ENCODE measurements around the gene CACHD1. TPM values are rescaled to one million over a fixed set of nuclear protein-coding genes. Genes with fewer than 3 reads are reported as not detected.

Gene CACHD1
- total and polyA plus RNA-seq, 8 donors: 2.9 to 7.1 (median 5.2) TPM

DNA sequence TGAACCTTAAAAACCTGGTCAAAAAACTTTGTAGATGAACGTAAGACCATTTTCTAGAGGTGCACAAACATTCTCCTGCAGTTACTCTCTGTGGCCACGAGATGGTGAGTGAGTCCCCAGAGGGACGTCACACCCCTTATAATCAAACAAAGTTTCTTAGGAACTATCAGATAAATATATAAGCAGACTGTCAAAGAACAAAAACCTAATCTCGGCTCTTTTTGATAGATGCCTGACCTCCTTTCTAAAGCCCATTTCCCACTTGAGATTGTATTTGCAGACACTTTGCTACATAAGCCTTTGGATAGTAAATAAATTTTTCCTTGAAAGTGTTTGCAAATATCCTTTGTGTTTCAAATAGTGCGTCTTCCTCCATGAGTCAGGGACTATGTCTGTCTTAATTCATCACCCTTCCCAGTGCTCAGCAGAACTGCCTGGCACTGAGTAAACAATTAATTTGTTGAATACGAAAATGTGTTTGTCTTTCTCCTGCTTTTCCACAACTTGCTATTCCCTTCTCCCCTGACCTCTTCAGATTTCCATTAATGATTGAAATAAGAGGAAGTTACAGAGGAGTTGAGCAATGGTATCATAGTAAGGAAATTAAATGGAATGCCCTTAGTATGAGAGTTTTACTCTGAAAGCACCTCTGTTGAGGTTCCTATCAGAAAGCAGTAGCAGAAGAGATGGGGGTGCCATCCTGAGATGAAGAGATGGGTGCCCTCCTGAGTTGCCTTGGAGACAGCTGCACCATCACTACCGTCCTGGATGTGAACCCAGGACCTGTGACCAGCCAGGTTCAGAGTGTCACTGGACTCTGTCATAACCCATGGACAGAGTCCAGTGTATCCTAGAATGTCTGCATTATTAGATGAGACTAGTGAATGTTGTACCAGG, 217.1 kb downstream of the CACHD1 start:
- peaks cover 0 to 8% (median 5%) of the 10 kb centered on the region in 3 donors for H3K4me1 ChIP-seq
- ATAC-seq (peak; percentile 87 to 96 (median 94)), FAIRE-seq (peak; percentile 94), DNase-seq (peak in 2 of 6 donors; percentile 20 to 35)
- peaks cover 0 to 18% (median 4%) of the 10 kb centered on the region in 3 donors for H3K36me3 ChIP-seq
- no peak overlapping the region for H3K4me3 ChIP-seq
- TF ChIP-seq, protein P1, sequence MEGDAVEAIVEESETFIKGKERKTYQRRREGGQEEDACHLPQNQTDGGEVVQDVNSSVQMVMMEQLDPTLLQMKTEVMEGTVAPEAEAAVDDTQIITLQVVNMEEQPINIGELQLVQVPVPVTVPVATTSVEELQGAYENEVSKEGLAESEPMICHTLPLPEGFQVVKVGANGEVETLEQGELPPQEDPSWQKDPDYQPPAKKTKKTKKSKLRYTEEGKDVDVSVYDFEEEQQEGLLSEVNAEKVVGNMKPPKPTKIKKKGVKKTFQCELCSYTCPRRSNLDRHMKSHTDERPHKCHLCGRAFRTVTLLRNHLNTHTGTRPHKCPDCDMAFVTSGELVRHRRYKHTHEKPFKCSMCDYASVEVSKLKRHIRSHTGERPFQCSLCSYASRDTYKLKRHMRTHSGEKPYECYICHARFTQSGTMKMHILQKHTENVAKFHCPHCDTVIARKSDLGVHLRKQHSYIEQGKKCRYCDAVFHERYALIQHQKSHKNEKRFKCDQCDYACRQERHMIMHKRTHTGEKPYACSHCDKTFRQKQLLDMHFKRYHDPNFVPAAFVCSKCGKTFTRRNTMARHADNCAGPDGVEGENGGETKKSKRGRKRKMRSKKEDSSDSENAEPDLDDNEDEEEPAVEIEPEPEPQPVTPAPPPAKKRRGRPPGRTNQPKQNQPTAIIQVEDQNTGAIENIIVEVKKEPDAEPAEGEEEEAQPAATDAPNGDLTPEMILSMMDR (IDR thresholded peaks at IDR 0.05): peak; percentile 56 to 82 (median 76)
- peak overlapping the region in 2 of 4 donors; percentile 47 to 58 for H3K27ac ChIP-seq
- intact Hi-C loops (cut with DNase I): loop anchor here in 1 of 3 donors (5.0 kb wide), 1 partner anchor 135 kb away; no protein-coding TSS in a partner anchor
- no peaks in the 10 kb centered on the region for H3K9me3 ChIP-seq
- whole genome bisulfite sequencing, 2 donors: 18 to 19% methylated on average over 7 of the region's 7 CpGs
- no peaks in the 10 kb centered on the region for H3K27me3 ChIP-seq

GRCh38 chr1:64687725-64688327, 217.9 kb downstream of the CACHD1 start:
- intact Hi-C loops (cut with DNase I): loop anchor here in 1 of 3 donors (5.0 kb wide), 1 partner anchor 134 kb away; no protein-coding TSS in a partner anchor

GRCh38 chr1:64691626-64692025, 221.7 kb downstream of the CACHD1 start:
- intact Hi-C loops (cut with DNase I): loop anchor here in 1 of 3 donors (10.0 kb wide), 1 partner anchor 133 kb away; no protein-coding TSS in a partner anchor
- peaks cover 0 to 8% (median 0%) of the 10 kb centered on the region in 3 donors for H3K36me3 ChIP-seq
- DNase-seq (no peak), FAIRE-seq (no peak), ATAC-seq (no peak)
- H3K4me1 ChIP-seq: peaks cover 0 to 8% (median 5%) of the 10 kb centered on the region in 3 donors
- no peak overlapping the region for H3K4me3 ChIP-seq
- 84 to 90% methylated on average over 7 of the region's 7 CpGs for WGBS, 2 donors
- no peaks in the 10 kb centered on the region for H3K27me3 ChIP-seq
- H3K9me3 ChIP-seq: no peaks in the 10 kb centered on the region
- TF ChIP-seq, protein P1 (IDR thresholded peaks at IDR 0.05): no peak
- H3K27ac ChIP-seq: no peak overlapping the region

More at GRCh38 chr1:64687725-64688327, 217.9 kb downstream of the CACHD1 start:
- H3K9me3 ChIP-seq: no peaks in the 10 kb centered on the region
- peaks cover 0 to 17% (median 0%) of the 10 kb centered on the region in 3 donors for H3K36me3 ChIP-seq
- H3K4me3 ChIP-seq: no peak overlapping the region
- H3K4me1 ChIP-seq: peaks cover 0 to 8% (median 5%) of the 10 kb centered on the region in 3 donors
- ATAC-seq: peak; percentile 16 to 67 (median 42)
- WGBS, 2 donors: 75 to 82% methylated on average over 3 of the region's 3 CpGs
- no peak for FAIRE-seq
- H3K27ac ChIP-seq: peak overlapping the region in 1 of 4 donors; percentile 2
- TF ChIP-seq, protein P1 (IDR thresholded peaks at IDR 0.05): no peak
- H3K27me3 ChIP-seq: no peaks in the 10 kb centered on the region
- peak in 1 of 6 donors; percentile 18 for DNase-seq

GRCh38 chr1:64692911-64693310, 223.0 kb downstream of the CACHD1 start:
- TF ChIP-seq, protein P1 (IDR thresholded peaks at IDR 0.05): no peak
- no peaks in the 10 kb centered on the region for H3K27me3 ChIP-seq
- intact Hi-C loops (cut with DNase I): loop anchor here in 1 of 3 donors (10.0 kb wide), 1 partner anchor 132 kb away; no protein-coding TSS in a partner anchor
- no peak overlapping the region for H3K27ac ChIP-seq
- peaks cover 0 to 8% (median 0%) of the 10 kb centered on the region in 3 donors for H3K36me3 ChIP-seq
- DNase-seq (no peak), FAIRE-seq (no peak), ATAC-seq (no peak)
- no peaks in the 10 kb centered on the region for H3K4me1 ChIP-seq
- WGBS, 2 donors: 0 to 25% methylated on average over 1 of the region's 1 CpG
- H3K4me3 ChIP-seq: no peak overlapping the region
- H3K9me3 ChIP-seq: no peaks in the 10 kb centered on the region
